SU-DHL-6 (cell line): ENCODE measurements around the gene GNG11.

Experiments
- EZH2phosphoT487 ChIP-seq: fragments of 200-600 bp; sonication (generic), shearing (Covaris generic); conservative IDR thresholded peaks from 2 replicates; pipeline ENCODE4 v1.6.1; 2018; ENCODE audit warnings: mild to moderate bottlenecking, antibody characterized with exemption, low read length, moderate library complexity, mixed read lengths
- TF ChIP-seq, protein P1 (sequence below): fragments of 200-600 bp; sonication (generic); IDR thresholded peaks from one replicate; pipeline ENCODE4 v1.5.1; 2017; ENCODE audit warnings: antibody characterized with exemption, mild to moderate bottlenecking, low read length, moderate library complexity; ENCODE audit not compliant: insufficient read depth, poor library complexity, severe bottlenecking

DNA sequence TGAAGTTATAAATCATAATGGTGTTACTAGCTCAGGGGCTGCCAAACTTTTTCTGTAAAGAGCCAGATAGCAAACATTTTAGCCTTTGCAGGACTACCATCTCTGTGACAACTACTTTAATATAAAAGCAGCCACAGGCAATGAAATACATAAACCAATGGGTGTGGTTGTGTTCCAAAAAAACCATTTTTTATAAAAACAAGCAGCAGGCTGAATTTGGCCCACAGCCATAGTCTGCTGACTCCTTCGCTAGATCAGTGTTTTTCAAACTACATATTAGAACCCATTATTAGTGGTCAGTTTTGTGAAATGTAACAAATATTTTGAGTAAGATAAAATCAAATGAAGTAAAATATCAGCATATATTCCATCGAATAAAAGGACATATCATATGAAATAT, 13.6 kb downstream of the GNG11 start:
- TF ChIP-seq, protein P1, sequence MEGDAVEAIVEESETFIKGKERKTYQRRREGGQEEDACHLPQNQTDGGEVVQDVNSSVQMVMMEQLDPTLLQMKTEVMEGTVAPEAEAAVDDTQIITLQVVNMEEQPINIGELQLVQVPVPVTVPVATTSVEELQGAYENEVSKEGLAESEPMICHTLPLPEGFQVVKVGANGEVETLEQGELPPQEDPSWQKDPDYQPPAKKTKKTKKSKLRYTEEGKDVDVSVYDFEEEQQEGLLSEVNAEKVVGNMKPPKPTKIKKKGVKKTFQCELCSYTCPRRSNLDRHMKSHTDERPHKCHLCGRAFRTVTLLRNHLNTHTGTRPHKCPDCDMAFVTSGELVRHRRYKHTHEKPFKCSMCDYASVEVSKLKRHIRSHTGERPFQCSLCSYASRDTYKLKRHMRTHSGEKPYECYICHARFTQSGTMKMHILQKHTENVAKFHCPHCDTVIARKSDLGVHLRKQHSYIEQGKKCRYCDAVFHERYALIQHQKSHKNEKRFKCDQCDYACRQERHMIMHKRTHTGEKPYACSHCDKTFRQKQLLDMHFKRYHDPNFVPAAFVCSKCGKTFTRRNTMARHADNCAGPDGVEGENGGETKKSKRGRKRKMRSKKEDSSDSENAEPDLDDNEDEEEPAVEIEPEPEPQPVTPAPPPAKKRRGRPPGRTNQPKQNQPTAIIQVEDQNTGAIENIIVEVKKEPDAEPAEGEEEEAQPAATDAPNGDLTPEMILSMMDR: no peak
- TF ChIP-seq EZH2phosphoT487: no peak
